Measurements from ENCODE around the gene ADGRD2.

ADGRD2 gene

DNA sequence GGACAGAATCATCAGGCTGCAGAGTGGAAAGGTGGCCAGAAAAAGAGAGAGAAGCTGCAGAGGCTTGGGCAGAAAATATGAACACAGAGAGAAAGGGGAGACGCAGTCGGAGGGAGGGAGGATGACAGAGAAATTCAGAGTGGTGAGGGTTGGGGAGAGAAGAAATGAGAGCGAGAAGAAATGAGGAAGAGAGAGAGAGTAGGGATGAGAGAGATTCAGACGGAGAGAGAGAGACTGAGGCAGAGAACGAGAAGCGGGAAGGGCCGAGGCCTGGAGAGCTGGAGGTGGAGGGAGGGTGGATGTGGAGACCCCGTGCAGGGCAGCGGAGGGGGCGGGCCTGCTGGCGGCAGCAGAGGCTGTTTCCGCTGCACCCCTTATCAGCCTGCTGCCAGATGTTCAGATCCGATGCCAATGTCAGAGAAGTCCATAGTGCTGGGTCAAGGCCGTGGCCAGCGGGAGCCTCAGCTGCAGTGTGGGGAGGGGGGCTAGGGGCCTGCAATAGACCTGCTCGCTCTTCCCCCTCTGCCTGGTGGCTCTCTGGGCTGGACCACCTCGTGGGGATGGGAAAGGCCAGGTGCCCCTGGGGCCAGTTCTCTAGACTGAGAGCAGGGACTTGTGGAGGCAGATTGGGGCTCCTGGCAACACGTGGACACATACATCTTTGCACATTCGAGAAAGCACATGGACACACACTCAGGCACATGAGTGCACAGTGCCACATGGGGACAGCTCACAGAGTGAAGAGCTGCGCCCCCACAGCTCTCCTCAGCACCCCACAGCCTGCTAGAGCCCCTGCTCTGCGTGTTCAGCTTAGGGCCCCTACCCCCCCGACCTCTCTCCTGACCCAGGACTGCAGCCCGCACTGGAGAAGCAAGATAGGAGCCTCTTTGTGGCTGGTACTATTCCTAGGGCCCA, 61.9 kb downstream of the ADGRD2 start:
- no peak for DNase-seq (ENCODE audit: low read depth in 3 of 3)

DNA sequence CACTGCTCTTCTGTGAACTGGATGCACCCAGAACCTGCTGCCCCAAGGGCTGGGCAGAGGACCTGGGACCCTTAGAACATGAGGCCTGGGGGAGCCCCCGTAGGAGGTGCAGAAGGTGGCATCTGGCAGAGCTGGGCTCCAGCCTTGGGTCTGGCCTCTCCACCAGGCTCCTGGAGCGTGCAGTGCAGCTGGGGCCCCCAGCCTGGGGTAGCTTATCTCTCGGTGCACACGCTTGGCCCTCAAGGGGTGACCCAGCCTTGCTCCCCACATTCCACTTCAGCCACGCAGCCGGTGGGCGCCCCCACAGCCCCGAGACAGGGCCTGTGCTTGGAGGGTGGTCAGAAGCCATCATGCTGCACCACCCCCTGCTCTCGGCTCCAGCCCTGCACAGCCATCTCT, 62.6 kb downstream of the ADGRD2 start:
- no peak for DNase-seq (ENCODE audit: low read depth in 3 of 3)

DNA sequence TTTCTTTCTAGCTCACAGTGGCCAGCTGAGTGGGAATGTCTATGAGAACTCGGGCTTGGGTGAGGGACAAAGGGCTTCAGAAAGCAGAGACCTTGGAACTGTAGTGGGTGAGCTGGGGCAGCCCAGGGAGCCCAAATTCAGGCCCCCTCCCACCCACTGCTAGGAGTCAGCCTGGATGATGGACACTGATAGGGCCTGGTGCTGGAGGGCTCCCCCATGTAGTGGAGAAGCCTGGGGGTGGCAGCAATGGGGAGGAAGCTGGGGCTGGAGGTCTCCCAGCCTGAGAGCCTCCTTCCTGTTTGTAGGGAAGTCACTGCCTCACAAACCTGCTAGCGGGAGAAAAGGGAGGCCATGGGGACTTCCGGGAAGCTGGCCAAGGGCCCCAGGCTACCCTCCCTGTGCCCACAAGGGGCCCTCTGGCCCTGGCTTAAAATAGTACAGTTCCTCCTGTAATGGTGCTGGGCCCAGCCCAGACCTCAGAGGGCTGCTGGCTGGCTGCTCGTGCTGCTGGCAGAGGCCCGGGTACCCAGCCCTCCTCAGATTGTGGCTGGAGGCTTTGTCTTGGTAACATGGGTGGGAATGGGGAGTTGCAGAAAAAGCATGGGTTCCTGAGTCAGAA, 63.2 kb downstream of the ADGRD2 start:
- DNase-seq (ENCODE audit: low read depth in 3 of 3), result no peak

DNA sequence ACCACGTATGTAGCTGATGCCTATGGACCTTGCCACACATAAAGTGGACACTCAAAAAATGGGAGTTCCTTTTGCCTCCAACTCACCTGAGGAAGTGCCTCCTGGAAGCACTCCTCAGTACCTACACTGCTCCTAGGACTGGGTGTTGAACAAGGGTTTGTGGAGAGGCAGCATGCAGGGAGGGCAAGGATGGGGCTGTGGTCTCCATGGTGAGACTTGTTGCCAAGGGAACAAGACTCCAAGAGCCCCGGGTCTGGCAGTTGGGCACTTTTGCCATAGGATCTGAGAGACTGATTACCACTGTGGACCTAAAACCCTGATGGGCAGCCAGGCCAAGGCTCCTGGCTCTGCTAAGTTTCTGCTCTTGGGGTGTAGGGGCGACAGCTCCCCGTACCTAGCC, 63.9 kb downstream of the ADGRD2 start:
- no peak for DNase-seq (ENCODE audit: low read depth in 3 of 3)

DNA sequence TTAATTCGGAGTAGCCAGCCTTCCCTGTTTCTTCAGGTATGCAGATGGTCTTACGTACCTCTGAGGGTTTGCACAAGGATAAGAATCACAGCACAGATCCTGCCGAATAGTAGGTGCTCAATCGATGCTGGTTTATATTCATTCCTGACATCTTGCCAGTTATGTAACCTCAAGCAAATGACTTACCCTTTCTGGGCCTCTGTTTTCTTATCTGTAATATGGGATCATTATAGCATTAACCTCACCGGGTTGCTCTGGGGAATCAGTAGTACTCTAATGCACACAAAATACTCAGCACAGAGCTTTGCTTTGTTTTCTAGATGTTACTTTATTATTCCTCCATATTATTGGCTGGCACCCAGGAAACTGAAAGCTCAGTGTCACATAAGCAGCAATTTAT, 64.6 kb downstream of the ADGRD2 start:
- DNase-seq (ENCODE audit: low read depth in 3 of 3), result no peak

DNA sequence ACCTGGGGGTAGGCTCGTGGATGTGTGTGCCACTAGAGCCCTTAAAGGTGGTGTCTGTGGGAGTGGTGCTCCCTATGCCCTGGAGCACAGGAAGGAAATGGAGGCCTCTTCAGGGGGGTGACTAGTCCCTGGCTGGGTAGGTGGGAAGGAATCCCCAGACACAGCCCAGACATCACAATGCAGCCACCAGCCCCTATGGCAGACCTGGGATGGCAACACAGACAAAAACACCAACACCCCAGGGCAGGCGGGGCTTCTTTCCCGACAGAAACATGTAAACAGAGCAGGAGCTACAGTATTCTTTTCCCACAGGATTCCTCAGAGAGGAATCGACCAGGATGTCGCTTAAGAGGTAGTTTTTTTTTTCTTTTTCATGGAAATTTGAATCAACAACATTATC, 67.3 kb downstream of the ADGRD2 start:
- DNase-seq (ENCODE audit: low read depth in 3 of 3), result no peak

DNA sequence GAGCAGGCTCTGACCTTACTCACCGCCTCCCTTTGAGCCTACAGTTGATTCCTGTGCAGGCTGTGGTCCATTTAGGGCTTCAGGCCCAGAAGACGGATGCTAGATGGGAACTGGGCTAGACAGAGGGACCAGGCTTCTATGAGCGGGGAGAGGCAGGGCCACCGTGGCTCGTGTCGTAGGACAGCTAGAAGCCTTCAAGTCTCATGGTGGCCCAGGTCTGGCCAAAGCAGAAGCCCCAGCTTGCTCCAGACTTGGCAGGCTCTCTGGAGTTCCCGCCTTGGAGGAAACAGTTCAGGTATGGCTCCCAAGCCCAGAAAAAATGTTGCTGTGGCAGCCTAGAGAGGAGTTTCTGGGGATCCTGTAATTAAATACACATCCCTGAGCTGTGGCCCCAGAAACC, 67.9 kb downstream of the ADGRD2 start:
- DNase-seq (ENCODE audit: low read depth in 3 of 3), result no peak

DNA sequence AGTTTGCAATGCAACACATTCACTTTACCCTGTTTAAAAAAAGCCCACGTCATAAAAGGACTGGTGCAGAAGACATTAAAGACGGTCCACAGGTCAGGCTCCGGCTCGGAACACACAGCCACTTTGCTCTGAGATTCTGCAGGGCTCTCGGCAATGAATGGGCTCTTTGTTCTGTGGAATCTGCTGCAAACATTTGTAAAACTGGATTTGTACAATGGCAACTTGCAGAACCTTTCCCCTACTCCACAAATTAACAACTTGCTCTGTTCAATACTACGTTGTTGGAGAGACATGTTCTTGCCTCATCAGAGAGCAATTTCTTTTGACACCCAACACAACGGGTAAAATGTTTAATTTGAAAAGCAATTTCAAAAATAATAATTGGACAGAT, 70.0 kb downstream of the ADGRD2 start:
- DNase-seq (ENCODE audit: low read depth in 3 of 3), result no peak

DNA sequence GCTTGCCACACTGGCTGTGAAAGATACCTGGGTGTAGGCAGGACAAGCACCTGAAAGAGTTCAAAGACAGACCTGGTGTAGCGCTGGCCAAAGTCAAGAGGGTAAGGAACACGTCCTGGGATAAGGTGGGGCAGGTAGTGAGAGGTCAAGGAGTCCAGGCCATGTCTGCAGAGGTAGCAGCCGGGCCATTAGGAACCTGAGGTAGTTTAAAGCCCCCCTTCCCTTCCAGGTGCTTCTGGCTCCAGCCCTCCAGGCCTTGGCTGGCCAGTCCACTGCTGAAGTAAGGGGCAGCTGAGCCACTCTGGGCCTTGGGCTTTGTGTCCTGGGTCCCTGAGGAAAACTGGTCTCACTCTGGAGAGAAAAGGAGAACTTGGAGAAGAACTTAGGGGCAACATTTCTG, 70.9 kb downstream of the ADGRD2 start:
- no peak for DNase-seq (ENCODE audit: low read depth in 3 of 3)

DNA sequence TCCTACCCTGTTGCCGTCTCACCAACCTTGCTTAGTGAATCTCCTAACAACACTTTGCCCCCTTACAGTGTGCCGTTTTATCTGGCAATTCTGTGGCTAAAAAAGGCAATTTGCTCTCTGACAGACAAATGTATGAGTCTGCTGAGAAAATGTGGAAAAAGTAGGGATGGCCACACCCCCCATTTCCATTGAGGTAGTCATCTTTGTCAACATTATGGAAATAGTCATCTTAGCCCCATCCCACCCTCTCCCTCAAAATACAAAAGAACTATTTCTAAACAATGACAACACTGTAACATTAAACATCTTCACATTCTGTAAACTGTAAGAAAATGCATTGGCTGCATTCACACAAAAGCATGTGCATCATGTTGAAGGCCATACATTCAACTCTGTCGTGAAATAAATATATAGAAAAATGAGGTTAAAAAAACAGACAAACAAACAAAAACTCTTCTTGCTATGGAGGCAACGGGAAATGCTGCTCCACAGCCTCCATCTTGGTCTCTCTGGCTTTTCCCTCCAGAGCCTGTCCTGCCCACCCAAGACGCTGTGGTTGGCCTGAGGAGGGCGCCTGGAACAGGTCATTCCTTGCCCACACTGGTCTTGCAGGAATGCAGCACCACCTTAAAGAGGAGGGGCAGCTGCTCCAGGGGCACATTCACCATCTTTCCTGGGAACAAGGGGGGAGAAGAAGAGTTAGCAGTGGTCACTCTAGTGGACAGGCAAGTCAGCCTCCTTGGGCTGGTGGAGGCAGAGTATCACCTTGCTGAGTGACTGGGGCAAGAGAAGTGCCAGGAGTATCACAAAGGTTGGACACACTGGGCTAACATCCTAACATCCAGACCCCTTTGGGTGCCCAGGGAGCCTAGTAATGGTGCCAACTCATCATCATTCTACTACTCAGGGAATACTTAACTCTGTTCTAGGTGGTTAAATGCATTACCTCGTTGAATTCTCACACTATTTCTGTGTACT, 72.2 kb downstream of the ADGRD2 start:
- DNase-seq (ENCODE audit: low read depth in 3 of 3), result no peak

DNA sequence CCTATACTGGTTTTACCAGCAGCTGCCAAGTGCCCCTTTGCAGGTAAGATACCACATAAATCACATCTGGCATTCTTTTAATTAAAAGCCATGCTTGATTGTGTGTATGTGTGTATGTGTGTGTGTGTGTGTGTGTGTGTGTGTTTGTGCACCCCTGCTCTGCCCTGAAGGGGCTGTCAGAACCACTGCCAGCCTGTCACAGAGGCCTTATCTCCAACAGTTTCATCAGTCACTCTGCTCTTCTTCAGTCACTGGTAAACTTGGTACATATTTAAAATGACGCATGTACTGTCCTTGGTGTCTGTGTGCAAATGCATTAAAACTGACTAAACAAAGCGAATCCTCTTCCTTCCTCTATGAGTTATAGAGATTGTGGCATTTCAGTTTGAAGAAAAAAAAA, 75.9 kb downstream of the ADGRD2 start:
- DNase-seq (ENCODE audit: low read depth in 3 of 3), result no peak

DNA sequence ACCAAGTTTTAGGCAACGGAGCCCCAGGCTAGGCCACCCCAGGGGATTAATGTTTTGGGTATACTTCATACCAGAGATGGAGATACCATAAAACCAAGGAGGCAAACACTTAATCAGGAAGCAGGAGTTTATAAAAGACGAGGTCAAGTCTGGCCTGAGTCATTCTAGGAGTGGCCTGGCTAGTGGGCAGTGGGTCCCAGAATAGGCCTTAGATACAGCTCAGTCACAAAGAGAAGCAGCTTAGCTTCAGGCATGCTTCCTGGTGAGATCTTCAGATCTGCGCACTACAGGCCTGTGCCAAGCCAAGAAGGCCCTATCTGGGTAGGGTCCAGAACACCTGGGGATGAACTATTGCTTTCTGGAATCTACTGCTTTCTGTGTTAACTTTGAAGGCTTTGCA, 77.5 kb downstream of the ADGRD2 start:
- DNase-seq (ENCODE audit: low read depth in 3 of 3), result no peak
